Endothelial cell of umbilical vein (primary cell): ENCODE measurements around the gene PPP6R1. TPM values are rescaled to one million over a fixed set of nuclear protein-coding genes. Genes with fewer than 3 reads are reported as not detected.

Source experiments
- BruUV-seq: library from RNA; stranded (reverse); fragments of 400-500 nt; replicated peaks from 2 replicates; lab custom pipeline; 2021; lab: Mats Ljungman, UMichigan
- CTCF ChIA-PET: fragments of 300-600, 350-600 bp; sonication (Branson Sonifier 250); formaldehyde crosslinking; loops from one replicate; lab custom pipeline; 2021; ENCODE audit warnings: antibody characterized with exemption, inconsistent platforms; lab: Charles Lee
- POLR2A ChIA-PET: fragments of 300-600, 350-600 bp; sonication (Branson Sonifier 250); formaldehyde crosslinking; loops from one replicate; lab custom pipeline; 2021; ENCODE audit warnings: antibody characterized with exemption, inconsistent platforms; lab: Charles Lee
- DNase-seq: peaks from one replicate; pipeline ENCODE4 v3.0.0-alpha.2; 2011; ENCODE audit warnings: low read depth, low spot score
- FAIRE-seq: peaks from 2 replicates; lab custom pipeline; 2011; peaks lifted over from hg19 to GRCh38; lab: Jason Lieb, UNC
- H2AFZ ChIP-seq: 2 replicates; pipeline ENCODE4 v1.6.0; 2012; ENCODE audit warnings: low read depth, low read length, control low read depth, inconsistent platforms
- H3K27ac ChIP-seq: 2 replicates; pipeline ENCODE4 v1.5.1; 2011; ENCODE audit warnings: low read depth, mild to moderate bottlenecking, control low read depth, low read length, moderate library complexity; ENCODE audit not compliant: insufficient read depth
- H3K27me3 ChIP-seq, 2 experiments: 2 replicates each; pipeline versions ENCODE4 v1.6.0 to v1.6.1; 2011; ENCODE audit warnings: low read length in 2 of 2, mixed read lengths in 1 of 2; ENCODE audit not compliant: control insufficient read depth in 2 of 2, insufficient read depth in 2 of 2
- H3K36me3 ChIP-seq, 2 experiments: 2 replicates in 1 of 2; 3 replicates in 1 of 2; pipeline ENCODE4 v1.5.1; 2011; ENCODE audit warnings: low read length in 2 of 2, mild to moderate bottlenecking in 1 of 2, moderate library complexity in 1 of 2; ENCODE audit not compliant: control insufficient read depth in 2 of 2, insufficient read depth in 2 of 2; ENCODE audit errors: extremely low read depth in 1 of 2
- H3K4me1 ChIP-seq: 3 replicates; pipeline ENCODE4 v1.5.1; 2011; ENCODE audit warnings: mild to moderate bottlenecking, low read length; ENCODE audit not compliant: control insufficient read depth, insufficient read depth; ENCODE audit errors: extremely low read depth
- H3K4me2 ChIP-seq: 2 replicates; pipeline ENCODE4 v1.6.1; 2011; ENCODE audit warnings: low read length, control low read depth, mixed read lengths; ENCODE audit not compliant: insufficient read depth
- H3K4me3 ChIP-seq, 3 experiments: fragments of 200-600 bp in 1 of 3; sonication (generic), shearing (Covaris generic) in 1 of 3; replicated peaks in 1 of 3; 2 replicates each; pipeline ENCODE4 v1.5.1; 2011 to 2016; ENCODE audit warnings: control low read depth in 3 of 3, low read length in 3 of 3, mild to moderate bottlenecking in 2 of 3, inconsistent platforms in 1 of 3, low read depth in 1 of 3, moderate library complexity in 1 of 3; ENCODE audit not compliant: insufficient read depth in 1 of 3
- H3K79me2 ChIP-seq: 2 replicates; pipeline ENCODE4 v1.6.0; 2012; ENCODE audit warnings: low read length, inconsistent platforms; ENCODE audit not compliant: control insufficient read depth, insufficient read depth
- H3K9ac ChIP-seq: replicated peaks from 2 replicates; pipeline ENCODE3; 2011; ENCODE audit warnings: low read length, control low read depth; ENCODE audit not compliant: insufficient read depth; ENCODE audit errors: extremely low read depth
- H3K9me1 ChIP-seq: replicated peaks from 3 replicates; pipeline ENCODE4 v1.6.0; 2011; ENCODE audit warnings: mild to moderate bottlenecking, low read length; ENCODE audit not compliant: control insufficient read depth, insufficient read depth; ENCODE audit errors: extremely low read depth
- H3K9me3 ChIP-seq: replicated peaks from 2 replicates; pipeline ENCODE4 v1.5.1; 2012; ENCODE audit warnings: low read length, inconsistent platforms; ENCODE audit not compliant: control insufficient read depth, insufficient read depth
- H4K20me1 ChIP-seq: replicated peaks from 2 replicates; pipeline ENCODE3; 2011; ENCODE audit warnings: mild to moderate bottlenecking, low read length; ENCODE audit not compliant: control insufficient read depth, insufficient read depth; ENCODE audit errors: extremely low read depth
- FOS ChIP-seq: IDR thresholded peaks from 2 replicates; pipeline ENCODE4 v1.6.1; 2011; ENCODE audit warnings: mild to moderate bottlenecking, low read length, moderate library complexity, borderline replicate concordance; ENCODE audit not compliant: insufficient read depth
- GATA2 ChIP-seq: IDR thresholded peaks from 2 replicates; pipeline ENCODE4 v1.7.0; 2011; ENCODE audit warnings: low read depth, mild to moderate bottlenecking, moderate library complexity, mixed read lengths, low read length; ENCODE audit not compliant: insufficient read length, insufficient read depth
- JUN ChIP-seq: IDR thresholded peaks from 2 replicates; pipeline ENCODE4 v1.6.1; 2011; ENCODE audit warnings: borderline replicate concordance, low read depth; ENCODE audit not compliant: insufficient read length, insufficient read depth
- dilution Hi-C: fragments of 300-500 bp; cut with MboI; formaldehyde crosslinking; loops from one replicate; pipeline ENCODE4 v1.15.0; 2019; ENCODE audit warnings: low sequenced_read_pairs; ENCODE audit not compliant: extremely low pct_ligation_motif_present
- intact Hi-C: fragments of 100-400 bp; cut with micrococcal nuclease; formaldehyde crosslinking; loops from one replicate; pipeline ENCODE4 v1.10.0; 2022
- polyA plus RNA-seq, 4 experiments: library from polyadenylated mRNA; depleted of rRNA in 3 of 4; stranded (reverse) in 3 of 4; unstranded in 1 of 4; fragments of >200 nt; gene quantifications; 2 replicates each; pipeline versions ENCODE4 v1.2.1 to v1.2.3, GENCODE V29; 2011 to 2012; ENCODE audit warnings: missing spikeins in 1 of 4
- total RNA-seq: library from RNA; stranded (reverse); gene quantifications from 2 replicates; pipeline ENCODE4 v1.2.3, GENCODE V29; 2021
- TF ChIP-seq, protein P1 (sequence below), 2 donors: IDR thresholded peaks; 1 replicate in 1 of 2; 2 replicates in 1 of 2; pipeline ENCODE4 v1.5.1; 2011; ENCODE audit warnings: low read length in 2 of 2, mild to moderate bottlenecking in 2 of 2, moderate library complexity in 2 of 2, control low read depth in 1 of 2, inconsistent platforms in 1 of 2, low read depth in 1 of 2; ENCODE audit not compliant: insufficient read depth in 1 of 2; ENCODE audit errors: extremely low read depth in 1 of 2
- TF ChIP-seq, protein P2 (sequence below): IDR thresholded peaks from 2 replicates; pipeline ENCODE4 v1.6.1; 2011; ENCODE audit not compliant: insufficient read depth, insufficient read length

The PPP6R1 gene
- total and polyA plus RNA-seq, 2 donors (not counting 3 experiments of a cell fraction or from before 2014, with no cell fraction given) = 35.7 to 71.8 TPM

DNA sequence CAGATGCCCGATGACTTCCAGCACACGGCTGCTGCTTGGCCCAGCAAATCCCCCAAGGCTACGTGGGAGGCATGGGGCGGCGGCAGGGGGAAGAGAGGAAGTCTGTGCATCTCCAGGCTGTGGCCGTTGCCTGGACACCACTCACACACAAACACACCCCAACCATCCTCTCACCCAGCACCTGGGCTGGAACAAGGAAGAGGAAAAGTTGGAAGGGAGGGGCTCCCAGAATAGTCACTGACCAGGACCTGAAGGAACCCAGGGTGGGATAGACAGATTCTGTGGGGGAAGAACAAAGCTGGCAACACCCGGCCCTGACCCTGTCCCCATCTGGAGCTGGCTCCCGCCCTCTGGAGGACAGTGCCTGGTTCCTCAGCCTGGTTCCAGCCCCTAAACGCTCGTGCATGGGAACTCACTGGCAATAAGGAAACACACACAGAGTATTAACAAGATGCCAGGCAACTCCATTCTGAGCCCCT lies 11.2 kb downstream of the PPP6R1 start:
- Histone ChIP-seq H3K27me3 (no peaks in the 10 kb centered on the region), H2AFZ (no peak overlapping the region), H3K9me3 (no peaks in the 10 kb centered on the region), H3K4me1 (peaks cover 13% of the 10 kb centered on the region), H3K36me3 (peaks cover 4 to 29% of the 10 kb centered on the region in 2 experiments), H3K79me2 (peaks cover 55% of the 10 kb centered on the region), H3K9ac (no peak overlapping the region), H3K4me2 (no peak overlapping the region), H4K20me1 (no peaks in the 10 kb centered on the region), H3K4me3 (no peak overlapping the region), H3K9me1 (no peaks in the 10 kb centered on the region), H3K27ac (no peak overlapping the region)
- intact Hi-C loops = no loop called here
- ChIA-PET POLR2A (no interaction called here), CTCF (no interaction called here)
- no peak for FAIRE-seq
- dilution Hi-C loops = no loop called here
- BruUV-seq = no TSS peak
- DNase-seq = no peak
- TF ChIP-seq, protein P1, sequence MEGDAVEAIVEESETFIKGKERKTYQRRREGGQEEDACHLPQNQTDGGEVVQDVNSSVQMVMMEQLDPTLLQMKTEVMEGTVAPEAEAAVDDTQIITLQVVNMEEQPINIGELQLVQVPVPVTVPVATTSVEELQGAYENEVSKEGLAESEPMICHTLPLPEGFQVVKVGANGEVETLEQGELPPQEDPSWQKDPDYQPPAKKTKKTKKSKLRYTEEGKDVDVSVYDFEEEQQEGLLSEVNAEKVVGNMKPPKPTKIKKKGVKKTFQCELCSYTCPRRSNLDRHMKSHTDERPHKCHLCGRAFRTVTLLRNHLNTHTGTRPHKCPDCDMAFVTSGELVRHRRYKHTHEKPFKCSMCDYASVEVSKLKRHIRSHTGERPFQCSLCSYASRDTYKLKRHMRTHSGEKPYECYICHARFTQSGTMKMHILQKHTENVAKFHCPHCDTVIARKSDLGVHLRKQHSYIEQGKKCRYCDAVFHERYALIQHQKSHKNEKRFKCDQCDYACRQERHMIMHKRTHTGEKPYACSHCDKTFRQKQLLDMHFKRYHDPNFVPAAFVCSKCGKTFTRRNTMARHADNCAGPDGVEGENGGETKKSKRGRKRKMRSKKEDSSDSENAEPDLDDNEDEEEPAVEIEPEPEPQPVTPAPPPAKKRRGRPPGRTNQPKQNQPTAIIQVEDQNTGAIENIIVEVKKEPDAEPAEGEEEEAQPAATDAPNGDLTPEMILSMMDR (IDR thresholded peaks at IDR 0.05; ENCODE audit: extremely low read depth in 1 of 2, insufficient read depth in 1 of 2, low read depth in 1 of 2, low read length in 2 of 2) = no peak
- TF ChIP-seq GATA2 (no peak), JUN (no peak), FOS (no peak)
- TF ChIP-seq, protein P2, sequence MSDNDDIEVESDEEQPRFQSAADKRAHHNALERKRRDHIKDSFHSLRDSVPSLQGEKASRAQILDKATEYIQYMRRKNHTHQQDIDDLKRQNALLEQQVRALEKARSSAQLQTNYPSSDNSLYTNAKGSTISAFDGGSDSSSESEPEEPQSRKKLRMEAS = no peak
